ENCODE data around the gene C19orf38.
"Not testable (repeated sequence)": the region's sequence is repeated elsewhere in the genome, so short reads cannot be mapped to it uniquely, and the experiment has no call there.

The C19orf38 gene

DNA sequence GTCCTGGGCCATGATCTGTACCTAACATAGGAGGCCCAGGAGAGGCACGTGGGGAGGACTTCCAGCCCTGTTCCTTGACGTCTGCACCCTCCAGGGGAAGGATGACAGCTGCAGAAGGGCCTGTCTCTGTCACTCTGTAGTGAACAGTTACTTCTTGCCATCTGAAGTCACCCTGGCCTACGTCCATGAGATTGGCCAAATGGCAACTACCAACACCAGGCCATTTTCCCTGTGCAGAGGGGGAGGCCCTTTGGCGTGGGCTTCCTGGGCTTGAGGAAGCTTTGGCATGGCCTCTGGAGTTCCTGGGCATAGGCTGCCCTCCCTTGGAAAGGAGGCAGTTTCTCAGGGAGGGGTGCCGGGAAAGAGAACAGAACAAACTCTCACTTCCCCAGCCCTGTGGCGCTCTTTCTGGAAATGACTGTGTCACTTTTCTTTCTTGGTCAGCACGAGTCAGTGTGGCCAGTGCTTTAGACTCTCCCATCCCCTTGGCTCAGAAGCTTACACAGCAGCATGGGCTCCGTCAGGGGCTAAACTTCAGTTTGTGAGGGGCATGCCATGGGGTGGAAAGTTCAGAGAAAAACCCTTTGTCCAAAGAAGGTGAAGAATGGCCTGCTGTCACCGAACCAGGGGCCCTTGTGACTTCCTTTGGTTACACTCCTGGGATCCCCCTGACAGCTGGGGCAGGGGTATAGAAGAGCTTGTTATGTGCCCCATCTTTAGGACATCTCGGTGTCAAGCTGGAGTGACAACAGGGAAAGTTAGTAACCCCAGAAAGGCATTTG, 28.4 kb downstream of the C19orf38 start:
- DNase-seq (ENCODE audit: low read depth): no peak

DNA sequence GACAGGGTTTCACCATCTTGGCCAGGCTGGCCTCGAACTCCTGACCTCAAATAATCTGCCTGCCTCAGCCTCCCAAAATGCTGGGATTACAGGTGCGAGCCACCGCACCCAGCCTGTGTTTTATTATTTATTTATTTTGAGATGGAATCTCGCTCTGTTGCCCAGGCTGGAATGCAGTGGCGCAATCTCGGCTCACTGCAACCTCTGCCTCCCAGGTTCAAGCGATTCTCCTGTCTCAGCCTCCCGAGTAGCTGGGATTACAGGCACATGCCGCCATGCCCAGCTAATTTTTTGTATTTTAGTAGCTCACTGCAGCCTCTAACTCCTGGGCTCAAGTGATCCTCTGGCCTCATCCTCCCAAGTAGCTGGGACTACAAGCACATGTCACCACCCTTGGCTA, 29.4 kb downstream of the C19orf38 start:
- not testable (repeated sequence) for DNase-seq (ENCODE audit: low read depth)

DNA sequence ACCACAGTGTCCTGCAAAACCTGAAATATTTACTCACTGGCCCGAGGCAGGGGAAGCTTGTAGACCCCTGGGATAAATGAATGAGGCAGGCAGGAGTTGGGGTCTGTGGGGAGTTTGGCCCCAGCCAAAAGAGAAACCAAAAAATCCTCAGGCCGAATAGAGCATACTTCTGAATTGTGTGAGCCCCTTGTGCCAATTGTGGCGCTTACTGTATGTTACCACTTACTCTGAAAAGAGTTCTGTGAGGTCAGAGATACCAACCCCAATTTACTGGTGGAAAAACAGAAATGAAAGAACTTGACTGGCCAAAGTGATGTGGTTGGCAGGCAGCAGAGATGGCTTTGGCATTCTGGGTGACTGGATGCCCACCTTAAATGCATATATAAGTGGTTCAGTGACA, 30.0 kb downstream of the C19orf38 start:
- no peak for DNase-seq (ENCODE audit: low read depth)

DNA sequence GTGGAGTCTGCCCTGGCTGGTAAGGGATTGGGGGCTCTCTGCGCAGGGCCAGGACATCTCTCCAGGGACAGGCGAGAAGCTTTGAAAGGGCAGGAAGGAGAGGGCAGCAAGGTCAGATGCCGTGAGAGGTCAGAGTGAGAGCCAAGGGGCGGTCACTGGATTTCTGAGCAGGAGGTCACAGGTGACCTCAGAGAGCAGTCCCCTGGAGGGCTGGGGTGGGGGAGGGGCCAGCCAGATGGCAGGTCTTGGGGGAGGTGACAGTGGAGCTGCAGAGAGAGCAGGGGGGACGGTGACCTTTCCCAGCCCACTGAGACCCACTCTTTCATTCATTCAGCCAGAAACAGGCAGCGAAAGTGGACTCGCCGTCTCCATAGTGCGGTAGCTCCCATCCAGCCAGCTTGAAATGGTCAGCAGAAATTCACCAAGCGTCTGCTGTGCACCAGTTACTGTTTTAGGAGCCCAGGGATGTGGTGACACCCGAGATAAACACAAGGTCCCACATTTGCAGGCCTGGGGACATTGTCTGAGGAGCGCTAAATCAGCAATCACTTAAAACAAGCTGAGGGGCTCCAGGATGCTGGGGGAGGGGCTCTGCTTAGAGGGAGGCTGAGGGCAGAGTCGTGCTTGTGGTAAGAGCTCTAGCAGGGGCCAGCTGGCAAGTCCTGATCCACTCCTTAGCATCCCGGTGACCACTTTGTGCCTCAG, 33.3 kb downstream of the C19orf38 start:
- no peak for DNase-seq (ENCODE audit: low read depth)

DNA sequence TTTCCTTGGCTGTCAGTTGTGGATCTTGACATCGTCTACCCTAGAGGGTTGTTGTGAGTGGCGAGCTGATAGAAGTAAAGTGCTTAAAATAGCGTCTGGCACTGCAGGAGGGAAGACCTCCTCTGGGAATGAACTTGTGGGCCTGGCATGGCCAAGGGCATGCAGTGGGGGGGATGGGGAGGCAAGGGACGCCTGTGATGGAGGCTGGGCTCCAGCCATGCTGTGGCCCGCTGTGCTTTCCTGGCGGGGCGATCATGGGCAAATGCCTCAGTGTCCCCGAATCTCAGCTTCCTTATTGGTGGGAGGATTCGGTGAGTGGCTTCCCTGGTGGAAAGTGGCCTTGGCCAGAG, 33.9 kb downstream of the C19orf38 start:
- DNase-seq (ENCODE audit: low read depth): no peak

DNA sequence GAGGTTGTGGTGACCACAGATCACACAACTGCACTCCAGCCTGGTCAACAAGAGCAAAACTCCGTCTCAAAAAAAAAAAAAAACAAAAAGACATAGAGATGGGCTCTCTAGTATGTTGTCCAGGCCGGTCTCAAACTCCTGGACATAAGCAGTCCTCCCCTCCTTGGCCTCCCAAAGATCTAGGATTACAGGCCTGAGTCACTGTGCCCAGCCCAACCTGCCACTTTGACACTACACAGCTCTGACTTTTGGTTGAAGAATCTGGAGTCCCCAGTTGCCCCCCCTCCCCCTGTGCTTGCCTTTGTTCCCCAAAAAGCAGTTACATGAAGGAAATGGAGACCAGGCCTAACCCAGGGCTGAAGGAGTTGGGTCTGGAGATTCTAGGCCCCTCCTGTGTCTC, 36.1 kb downstream of the C19orf38 start:
- DNase-seq (ENCODE audit: low read depth): no peak

DNA sequence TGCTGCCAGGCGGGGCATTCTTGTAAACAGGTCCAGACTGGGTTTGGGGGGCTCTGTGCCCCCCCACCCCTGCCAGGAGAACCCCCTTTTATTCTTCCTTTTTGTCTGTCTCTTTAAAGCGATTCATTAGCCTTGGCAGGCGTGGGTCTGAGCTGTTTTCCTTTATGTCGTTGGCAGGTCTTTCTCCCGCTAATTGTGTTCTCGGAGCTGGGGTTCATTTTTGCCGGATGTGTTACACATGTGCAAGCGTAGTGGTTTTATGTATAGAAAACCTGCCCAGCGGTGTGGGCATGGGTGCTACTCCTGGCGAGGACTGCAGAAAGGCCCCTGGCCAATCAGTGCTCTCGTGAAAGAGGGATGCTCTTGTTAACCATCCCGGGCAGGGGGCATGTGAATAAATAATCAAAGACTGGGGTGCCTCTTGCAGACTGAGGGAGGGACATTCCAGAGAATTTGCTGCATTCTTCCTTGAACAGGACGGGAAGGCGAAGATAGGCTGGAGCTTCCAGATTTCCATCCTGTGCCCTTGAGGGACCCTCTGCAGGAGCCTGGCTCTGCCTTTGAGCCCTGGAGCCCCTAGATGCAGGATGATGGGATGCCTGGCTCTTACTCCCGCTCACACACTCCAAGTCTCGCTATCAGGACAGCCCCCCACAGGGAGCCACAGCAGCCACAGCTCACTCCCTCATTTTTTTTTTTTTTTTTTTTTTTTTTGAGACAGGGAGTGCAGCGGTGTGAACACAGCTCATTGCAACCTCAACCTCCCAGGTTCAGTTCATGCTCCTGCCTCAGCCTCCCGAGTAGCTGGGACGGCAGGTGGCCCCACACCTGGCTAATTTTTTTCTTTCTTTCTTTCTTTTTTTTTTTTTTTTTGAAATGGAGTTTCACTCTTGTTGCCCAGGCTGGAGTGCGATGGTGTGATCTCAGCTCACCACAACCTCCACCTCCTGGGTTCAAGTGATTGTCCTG, 37.3 kb downstream of the C19orf38 start:
- no peak for DNase-seq (ENCODE audit: low read depth)

DNA sequence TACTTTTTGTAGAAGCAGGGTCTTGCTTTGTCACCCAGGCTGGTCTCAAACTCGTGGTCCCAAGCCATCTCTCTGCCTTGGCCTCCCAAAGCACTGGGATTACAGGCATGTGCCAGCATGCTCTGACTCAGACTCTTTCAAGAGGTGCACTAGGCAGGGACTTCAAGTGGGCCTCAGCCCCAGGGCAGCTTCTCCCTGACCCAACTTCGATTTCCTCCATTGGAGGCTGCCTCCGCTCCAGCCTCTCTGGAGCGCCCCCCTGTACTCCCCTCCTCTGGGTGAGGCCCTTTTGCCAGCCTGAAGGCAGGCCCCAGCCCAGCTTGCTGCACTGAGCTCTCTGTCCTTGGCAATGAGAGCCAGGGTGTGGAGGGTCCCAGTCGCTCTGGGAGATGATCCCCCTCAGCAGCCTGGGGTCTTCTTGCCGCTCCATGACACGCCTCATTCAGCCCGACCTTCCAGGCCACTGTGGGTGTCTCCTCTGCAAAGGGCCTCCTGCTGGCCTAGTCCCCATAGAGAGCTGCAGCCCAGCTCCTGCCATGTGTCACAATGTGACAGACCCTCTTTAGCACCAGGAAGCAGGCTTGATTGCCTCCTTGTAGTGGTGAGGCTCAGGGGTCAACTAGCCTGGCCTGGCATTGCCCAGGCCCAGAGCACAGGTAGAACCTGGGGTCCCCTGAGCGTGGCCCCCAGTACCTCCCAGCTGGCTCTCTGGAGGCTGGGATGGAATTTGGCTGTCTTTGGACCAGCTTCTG, 39.6 kb downstream of the C19orf38 start:
- no peak for DNase-seq (ENCODE audit: low read depth)

DNA sequence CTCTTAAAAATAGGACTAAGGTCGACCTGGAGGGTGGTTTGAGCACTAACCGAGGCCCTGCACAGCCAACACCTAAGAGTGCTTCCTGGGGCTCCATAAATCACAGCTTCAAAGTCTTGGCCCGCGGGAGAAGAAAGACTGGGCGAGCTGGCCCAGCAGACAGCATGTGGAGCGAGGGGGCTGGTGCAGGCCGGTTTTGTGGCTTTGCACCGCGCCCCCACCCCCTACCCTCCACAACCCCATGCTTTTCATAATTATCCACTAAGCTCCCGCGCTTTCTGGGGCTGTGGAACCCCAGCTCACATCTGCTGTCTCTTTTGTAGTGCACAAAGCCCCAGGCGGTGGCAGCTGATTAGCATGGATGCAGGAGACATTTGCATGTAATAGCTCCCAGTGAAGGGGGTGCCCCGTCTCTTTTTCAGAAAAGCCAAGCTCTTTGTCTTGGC, 40.2 kb downstream of the C19orf38 start:
- no peak for DNase-seq (ENCODE audit: low read depth)

DNA sequence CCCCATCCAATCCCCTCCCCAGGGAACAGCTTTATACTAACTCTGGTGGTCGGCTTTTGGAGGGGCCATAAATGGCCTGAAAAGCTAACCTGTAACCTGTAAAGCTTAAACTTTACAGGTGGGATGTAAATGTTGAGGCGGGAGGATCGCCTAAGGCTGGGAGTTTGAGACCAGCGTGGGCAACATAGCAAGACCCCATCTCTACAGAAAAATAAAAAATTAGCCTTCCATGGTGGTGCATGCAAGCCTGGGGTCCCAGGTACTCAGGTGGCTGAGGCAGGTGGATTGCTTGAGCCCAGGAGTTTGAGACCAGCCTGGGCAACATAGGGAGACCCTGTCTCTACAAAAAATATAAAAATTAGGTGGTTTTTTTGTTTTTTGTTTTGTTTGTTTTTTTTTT, 41.7 kb downstream of the C19orf38 start:
- DNase-seq (ENCODE audit: low read depth): no peak

DNA sequence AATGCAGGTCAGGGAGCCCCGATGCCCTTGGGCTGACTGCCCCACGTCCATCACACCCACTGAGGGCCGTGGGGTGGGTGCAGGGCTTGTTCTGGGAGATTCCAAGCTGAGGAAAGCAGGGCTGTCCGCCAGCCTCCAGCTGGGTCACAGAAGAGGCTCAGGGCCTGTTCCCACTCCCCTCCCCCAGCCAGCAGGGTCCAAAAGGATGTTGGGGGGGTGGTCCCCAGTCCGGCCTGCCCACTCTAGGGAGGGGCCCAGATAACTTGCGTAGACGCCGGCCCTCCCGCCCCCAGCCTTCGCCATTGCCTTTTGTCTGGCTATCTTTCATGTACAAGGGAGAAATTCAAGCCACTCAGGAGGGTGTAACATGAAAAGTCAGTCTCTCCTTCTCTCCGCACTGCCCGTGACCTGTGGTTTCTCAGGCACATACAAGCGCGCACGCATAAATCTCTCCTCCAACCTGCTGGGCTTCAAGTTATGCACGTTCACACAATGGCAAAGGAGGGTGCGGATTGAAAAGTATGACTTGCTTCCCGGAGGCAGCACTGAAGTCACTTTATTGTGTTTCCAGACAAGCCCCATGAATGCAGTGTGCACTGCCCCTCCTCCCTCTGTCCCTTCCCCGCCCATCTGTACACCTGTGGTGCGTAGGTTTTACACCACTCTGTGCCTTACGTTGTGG, 43.3 kb downstream of the C19orf38 start:
- DNase-seq (ENCODE audit: low read depth): no peak

DNA sequence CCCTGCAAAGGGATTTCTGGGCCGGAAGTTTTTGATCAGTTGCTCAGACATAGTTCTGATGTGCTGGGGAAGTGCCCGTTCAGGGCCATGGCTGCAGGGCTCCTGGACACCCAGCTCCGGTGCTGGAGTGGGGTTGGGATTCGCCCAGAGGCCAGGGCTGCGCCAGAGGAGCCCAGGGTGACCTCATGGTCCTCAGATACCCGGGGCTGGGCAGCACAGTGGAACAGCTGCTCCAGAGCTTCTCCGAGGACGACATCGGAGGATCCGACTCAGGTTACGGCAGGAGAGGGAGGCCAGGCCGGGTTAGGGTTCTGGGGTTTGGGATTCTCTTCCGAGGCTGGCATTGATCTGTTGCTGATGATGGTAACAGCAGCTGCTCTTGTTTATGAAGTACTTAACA, 44.0 kb downstream of the C19orf38 start:
- no peak for DNase-seq (ENCODE audit: low read depth)

DNA sequence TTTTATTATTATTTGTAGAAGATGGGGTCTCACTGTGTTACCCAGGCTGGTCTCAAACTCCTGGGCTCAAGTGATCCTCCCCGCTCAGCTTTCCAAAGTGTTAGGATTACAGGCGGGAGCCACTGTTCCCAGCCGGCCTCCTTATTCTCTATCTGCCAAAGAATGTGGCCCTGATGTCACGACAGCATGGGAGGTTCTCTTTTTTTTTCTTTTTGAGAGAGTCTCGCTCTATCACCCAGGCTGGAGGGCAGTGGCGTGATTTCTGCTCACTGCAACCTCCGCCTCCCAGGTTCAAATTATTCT, 46.6 kb downstream of the C19orf38 start:
- no peak for DNase-seq (ENCODE audit: low read depth)

DNA sequence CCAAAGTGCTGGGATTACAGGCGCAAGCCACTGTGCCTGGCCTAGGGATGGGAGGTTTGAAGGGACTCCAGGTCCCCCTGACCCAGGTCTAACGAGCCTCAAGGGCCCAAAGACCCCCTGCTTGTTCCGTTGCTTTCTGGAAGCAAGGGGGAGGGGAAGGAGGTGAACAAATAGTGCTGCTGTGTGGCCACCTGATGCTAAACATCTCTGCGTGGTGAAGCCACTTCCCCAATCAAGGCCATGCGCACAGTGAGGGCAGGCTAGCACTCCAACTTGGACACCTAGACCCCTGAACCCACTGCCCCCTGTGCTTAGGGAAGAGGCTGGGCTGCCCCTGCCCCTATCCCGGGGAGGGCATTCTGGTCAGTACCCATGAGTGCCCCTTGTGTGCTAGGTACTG, 47.1 kb downstream of the C19orf38 start:
- no peak for DNase-seq (ENCODE audit: low read depth)

DNA sequence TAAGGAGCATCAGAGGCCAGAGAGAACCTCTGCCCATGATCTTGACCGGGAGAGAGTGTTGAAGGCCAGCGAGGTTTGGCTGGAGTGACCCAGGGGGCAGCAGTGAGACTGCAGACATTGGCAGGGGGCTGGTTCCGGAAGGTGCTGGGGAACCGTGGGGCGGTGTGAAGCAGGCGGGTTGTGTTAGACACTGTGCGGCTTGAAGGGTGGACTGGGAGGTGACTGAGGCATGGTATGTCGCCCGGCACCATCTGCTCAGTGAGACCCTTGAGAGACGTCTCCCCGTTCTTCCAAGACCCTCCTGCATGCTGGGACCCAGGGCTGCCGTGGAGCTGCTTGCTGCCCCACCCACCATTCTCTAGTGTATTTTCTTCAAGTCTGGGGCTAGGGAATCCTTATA, 47.7 kb downstream of the C19orf38 start:
- DNase-seq (ENCODE audit: low read depth): no peak

DNA sequence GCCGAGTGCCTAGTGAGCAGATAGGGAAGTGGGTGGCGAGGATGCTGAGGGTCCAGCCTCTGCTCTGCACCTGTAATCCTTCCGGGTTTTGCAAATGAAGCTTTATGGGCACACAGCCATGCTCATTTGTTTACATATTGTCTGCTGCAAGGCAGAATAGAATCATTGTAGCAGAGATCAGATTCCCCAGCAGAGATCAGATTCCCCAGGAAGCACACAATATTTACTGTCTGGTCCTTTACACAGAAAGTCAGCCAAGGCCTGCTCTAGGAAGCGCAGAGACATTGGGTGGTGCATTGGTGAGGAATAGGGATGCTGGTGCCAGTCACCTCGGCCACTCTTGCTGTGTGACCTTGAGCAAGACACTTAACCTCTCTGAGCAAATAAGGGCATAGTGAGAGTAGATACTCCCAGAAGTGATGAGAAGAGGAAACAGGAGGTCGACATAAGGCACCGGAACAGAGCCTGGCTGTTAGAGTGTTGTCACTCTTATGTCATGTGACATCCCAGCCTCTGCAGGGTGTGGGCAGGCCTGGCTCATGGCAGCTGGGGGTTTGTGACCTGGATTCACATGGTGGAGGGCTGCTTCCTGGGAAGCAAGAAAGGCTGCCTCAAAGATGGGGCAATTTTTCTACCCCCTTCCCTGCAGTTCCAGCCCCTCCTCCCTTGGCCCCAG, 48.8 kb downstream of the C19orf38 start:
- no peak for DNase-seq (ENCODE audit: low read depth)

DNA sequence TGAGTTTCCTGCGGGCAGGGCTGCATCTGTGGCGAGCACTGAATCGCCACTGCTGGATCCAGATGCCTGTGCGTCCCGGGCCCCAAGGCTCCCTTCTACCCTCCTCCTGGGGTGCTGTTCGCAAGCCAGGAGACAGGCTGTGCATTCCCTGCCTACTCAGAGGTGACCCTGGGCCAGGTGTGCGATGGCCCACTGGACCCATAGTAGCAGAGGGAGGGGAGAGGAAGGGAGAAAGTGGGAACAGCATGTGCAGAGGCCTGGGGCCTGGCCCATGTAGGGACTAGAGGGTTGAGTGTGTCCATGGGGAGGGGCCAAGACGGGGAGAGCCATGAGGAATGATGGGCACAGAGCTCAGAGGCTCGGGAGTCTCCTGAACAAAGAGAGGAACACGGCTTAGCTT, 50.4 kb downstream of the C19orf38 start:
- no peak for DNase-seq (ENCODE audit: low read depth)

DNA sequence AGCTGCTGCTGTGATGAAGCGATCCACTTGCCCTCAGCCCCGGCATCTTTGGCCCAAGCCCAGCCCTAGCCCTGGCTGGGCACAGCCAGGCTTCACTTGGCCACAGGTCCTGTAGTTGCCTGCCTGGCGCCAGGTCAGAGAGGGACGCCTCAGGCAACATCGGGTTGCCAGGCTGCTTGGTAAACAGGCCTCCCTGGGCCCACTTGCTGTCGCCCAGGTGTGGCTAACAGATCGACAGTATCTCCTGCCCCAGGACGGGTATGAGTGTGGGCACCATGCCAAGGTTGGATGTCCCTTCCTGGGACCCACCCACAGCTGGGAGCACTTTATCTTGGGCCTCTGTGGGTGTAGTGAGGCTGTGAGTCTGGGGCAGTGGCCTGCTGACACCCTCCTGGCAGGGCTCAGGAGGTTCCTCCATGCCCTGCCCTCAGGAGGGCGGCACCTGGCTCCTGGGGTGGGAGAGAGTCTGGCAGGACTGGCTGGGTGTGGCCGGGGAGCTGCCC, 51.0 kb downstream of the C19orf38 start:
- no peak for DNase-seq (ENCODE audit: low read depth)

DNA sequence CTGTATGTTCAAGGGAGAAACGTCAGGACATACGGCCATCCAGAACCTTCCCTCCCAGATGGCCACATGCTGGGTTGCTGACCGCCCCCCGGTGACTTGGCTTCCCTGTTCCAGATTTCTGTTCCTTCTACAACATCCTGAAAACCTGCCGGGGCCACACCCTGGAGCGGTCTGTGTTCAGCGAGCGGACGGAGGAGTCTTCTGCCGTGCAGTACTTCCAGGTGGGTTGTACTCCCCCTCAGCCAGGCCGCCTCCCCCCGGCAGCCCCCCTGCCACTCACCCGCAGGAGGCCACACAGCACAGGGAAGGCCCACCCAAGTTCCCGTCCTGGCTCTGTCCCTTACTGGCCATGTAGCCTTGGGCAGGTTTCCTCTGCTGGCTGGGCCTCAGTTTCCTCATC, 59.7 kb downstream of the C19orf38 start:
- DNase-seq (ENCODE audit: low read depth): no peak

DNA sequence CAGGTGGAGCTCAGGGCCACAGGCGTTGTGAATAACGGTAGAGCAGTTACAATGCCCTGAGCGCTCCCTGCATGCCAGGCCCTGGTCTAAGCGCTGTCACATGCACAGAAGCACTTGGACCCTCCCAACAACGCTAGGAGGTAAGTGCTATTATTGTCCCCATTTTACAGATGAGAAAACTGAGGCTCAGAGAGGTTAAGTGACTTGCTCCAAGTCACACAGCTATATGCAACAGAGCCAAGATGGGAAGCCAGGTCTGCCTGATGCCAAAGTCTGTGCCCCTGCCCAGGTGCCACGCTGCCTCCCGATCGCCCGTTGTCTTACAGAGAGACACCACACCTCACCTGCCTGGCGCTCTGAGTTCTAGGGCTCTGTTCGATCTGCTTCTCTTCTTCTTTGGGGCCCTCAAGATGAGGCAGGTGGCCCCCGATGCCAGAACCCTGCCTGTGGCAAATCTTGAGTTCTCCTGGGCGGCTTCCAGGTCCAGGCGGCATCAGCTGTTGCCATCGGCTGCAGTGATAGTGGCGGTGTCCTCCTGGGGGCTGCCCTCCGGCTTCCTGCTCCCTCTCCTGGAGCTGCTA, 60.3 kb downstream of the C19orf38 start:
- DNase-seq (ENCODE audit: low read depth): no peak

All from stimulated activated CD8-positive, alpha-beta memory T cell treated with anti-CD3 and anti-CD28 coated beads, Interleukin-15, amount 100 ng/mL, for 1 hour (primary cell).